HG03442 (cell line): ENCODE results near the gene CDHR3.

Experiments used
- ATAC-seq: cut with Tn5 transposase; IDR thresholded peaks from one replicate; pipeline ENCODE4 v1.9.1; 2021; ENCODE audit warnings: mild to moderate bottlenecking, moderate library complexity; ENCODE audit not compliant: unreplicated experiment

The CDHR3 gene

DNA sequence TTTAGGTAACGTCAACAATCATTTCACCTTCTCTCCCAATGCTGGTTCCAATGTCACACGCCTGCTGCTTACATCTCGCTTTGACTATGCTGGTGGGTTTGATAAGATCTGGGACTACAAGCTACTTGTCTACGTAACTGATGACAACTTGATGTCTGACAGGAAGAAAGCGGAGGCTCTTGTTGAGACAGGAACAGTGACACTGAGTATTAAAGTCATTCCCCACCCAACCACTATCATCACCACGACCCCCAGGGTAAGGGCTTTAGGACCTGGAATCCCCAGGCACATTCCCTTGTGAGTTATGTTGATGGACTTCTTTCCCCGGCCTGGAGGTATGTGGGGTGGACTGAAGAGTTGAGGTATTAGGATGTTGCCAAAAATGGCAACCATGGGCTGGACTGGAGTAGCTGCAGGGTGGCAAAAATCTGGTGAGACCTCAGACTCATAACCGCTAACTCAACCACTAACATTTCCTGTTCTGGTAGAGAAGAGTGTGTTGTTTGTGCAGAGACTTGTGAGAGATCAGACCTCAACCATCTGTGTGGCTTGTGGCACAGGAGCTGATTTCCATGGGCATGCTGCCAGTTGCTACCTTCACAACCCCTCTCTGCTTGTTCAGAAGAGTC lies 59.2 kb downstream of the CDHR3 start:
- peak; percentile 66 for ATAC-seq

- ATAC-seq = no peak
Observed at GRCh38 chr7:106023369-106024322, 60.6 kb downstream of the CDHR3 start.

DNA sequence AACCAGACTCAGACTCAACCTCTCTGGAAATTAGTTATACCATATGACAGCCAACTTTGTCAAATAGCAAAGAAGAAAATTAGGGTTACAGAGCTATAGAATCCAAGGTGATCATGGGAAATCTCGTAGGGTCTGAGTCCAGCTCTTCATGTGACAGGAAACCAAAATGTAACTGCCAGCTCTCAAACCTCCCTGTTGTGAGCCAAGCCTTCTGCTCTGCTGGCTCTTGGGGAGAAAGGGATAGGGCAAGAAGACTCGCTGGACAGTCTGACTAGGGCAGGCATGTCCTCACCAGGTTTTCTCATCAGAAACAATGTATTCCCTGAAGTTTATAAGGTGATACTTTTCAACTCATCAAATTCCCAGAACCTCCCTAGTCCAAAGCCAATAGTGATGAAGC lies 63.0 kb downstream of the CDHR3 start:
- ATAC-seq = no peak

DNA sequence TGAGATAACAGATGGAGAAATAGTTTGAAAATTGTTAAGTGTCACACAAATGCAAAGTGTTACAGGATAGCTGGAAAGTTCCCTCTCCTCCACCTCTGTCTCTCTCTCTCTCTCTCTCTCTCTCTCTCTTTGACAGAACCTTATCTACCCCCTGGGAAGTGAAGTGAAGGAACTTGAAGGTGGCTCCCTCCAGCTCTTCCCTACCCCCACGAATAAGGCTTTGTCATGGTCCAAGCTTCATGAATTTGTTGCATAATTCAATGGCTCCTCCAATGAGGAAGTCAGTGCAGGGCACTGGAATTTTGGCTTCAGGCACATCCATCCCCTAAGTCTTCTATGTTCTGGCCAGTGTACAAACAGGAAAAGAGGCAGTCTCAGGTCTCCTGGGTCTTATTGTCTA lies 66.4 kb downstream of the CDHR3 start:
- ATAC-seq = no peak

DNA sequence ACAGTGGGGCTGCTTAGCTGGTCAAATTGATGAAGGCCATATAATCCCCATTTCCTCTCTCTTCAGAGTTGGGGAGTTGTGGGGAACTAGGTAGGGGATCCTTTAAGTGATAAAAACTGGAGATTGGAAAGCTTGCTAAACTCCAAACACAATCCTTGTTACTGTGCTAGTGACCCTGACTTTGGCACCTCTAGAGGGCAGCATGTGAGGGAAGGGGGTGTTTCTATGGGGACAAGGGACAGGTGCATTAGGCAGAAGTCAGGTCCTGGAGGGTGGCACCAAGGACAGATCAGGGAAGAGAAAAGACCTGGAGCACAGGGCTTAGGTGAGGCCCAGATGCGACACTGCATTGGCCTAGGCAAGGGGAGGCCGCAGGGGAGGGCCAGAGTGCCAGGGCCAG lies 66.9 kb downstream of the CDHR3 start:
- ATAC-seq = no peak

GRCh38 chr7:106031300-106032035 lies 68.4 kb downstream of the CDHR3 start:
- no peak for ATAC-seq

DNA sequence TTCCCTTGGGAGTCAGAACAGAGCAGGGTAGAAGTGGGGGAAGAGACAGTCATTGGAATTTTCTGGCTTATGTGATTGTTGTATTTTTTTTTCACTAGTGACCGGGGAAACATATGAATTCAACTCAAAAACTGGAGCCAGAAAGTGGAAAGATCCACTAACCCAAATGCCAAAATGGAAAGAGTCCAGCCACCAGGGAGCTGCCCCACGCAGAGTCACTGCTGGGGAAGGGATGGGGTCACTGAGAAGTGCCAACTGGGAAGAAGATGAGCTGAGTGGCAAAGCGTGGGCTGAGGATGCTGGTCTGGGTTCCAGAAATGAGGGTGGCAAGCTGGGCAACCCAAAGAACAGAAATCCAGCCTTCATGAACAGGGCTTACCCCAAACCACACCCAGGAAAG lies 69.2 kb downstream of the CDHR3 start:
- no peak for ATAC-seq

DNA sequence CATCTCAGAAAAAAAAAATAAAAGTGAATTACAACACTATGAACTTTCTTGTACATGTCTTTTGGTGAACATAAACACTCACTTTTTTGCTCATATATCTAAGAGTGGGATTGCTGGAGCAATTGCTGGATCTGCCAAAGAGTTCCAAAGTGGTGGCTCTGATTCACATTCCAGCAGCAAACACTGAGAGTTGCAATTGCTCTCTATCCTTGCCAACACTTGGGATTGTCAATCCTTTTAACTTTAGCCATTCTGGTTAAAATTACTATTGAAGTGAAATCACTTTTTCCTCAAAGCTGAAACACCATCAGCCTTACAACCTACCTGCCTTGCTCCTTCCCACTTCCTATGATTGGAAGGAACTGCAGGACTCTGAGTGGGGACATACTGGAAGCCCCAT lies 70.7 kb downstream of the CDHR3 start:
- ATAC-seq = no peak

DNA sequence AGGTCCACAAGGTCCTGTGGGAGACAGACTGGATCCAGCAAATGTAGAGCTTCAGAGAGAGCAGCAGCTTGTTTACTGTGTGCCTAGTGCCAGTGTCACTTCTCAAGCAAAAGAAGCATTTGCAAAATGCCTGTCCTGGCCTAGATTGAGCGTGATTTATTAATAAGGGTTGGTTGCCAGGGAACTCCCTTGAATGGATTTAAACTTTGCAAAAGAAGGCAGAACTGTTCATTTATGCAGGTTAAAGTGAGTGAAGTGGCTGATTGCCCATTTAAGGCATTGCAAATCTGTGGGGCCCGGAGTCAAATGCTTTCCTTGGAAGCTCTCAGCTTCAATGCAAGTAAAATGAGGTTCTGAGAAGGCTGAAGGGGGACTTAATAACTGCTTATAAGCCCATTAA lies 71.3 kb downstream of the CDHR3 start:
- no peak for ATAC-seq

GRCh38 chr7:106035568-106035967 lies 72.5 kb downstream of the CDHR3 start:
- ATAC-seq = no peak

- no peak for ATAC-seq
Observed at GRCh38 chr7:106036004-106036403, 72.9 kb downstream of the CDHR3 start.

- ATAC-seq = no peak
Observed at GRCh38 chr7:106037489-106038176, 74.6 kb downstream of the CDHR3 start.

GRCh38 chr7:106038289-106038688 lies 75.2 kb downstream of the CDHR3 start:
- ATAC-seq = no peak

- ATAC-seq = no peak
Observed at GRCh38 chr7:106038916-106039315, 75.9 kb downstream of the CDHR3 start.

GRCh38 chr7:106039486-106040060 lies 76.5 kb downstream of the CDHR3 start:
- no peak for ATAC-seq

GRCh38 chr7:106041140-106041717 lies 78.2 kb downstream of the CDHR3 start:
- no peak for ATAC-seq

GRCh38 chr7:106042196-106042611 lies 79.1 kb downstream of the CDHR3 start:
- no peak for ATAC-seq

GRCh38 chr7:106045139-106045538 lies 82.1 kb downstream of the CDHR3 start:
- no peak for ATAC-seq

DNA sequence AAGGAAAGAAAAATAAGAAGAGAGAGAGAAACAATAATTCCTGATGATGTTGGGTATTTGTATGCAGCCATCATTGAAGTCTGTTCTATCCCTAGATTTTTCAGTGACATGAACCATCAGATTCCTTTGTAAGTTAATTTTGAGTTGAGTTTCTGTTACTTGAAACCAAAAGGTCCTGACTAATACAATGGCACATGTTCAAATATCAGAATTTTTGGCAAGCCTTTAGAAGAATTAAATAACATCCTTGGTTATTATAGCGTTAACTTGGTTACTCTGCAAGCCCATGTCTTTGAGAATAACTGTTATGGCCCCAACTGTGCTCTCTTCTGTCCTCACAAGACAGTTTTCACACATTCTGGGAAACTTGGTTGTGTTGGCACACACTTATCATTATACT lies 82.5 kb downstream of the CDHR3 start:
- ATAC-seq = no peak

- no peak for ATAC-seq
Observed at GRCh38 chr7:106047184-106047583, 84.1 kb downstream of the CDHR3 start.
